ENCODE measurements around the gene GSE1.

Gene GSE1

GRCh38 chr16:85706449-85707034 is 93.4 kb downstream of the GSE1 start:
- Histone ChIP-seq H3K27me3 (peaks cover 0 to 36% of the 10 kb centered on the region in 2 donors), H3K4me3 (no peak overlapping the region), H3K4me1 (no peaks in the 10 kb centered on the region), H3K36me3 (no peaks in the 10 kb centered on the region), H3K27ac (no peak overlapping the region), H3K9me3 (no peaks in the 10 kb centered on the region)
- no peak for DNase-seq
- intact Hi-C loops (cut with DNase I; ENCODE audit: low total_unique reads), result no loop called here
- TF ChIP-seq CTCF (IDR thresholded peaks at IDR 0.05), result no peak

- no peak overlapping the region for H3K4me3 ChIP-seq
- intact Hi-C loops (cut with DNase I; ENCODE audit: low total_unique reads), result no loop called here
- TF ChIP-seq CTCF (IDR thresholded peaks at IDR 0.05), result no peak
- no peaks in the 10 kb centered on the region for H3K4me1 ChIP-seq
- DNase-seq, result no peak
- peaks cover 0 to 8% (median 4%) of the 10 kb centered on the region in 3 donors for H3K9me3 ChIP-seq
- no peaks in the 10 kb centered on the region for H3K36me3 ChIP-seq
- no peak overlapping the region for H3K27ac ChIP-seq
- peaks cover 0 to 40% of the 10 kb centered on the region in 2 donors for H3K27me3 ChIP-seq
These were observed 94.5 kb downstream of the GSE1 start for GRCh38 chr16:85707528-85708095.

GRCh38 chr16:85708338-85708737 is 95.2 kb downstream of the GSE1 start:
- Histone ChIP-seq H3K27ac (no peak overlapping the region), H3K9me3 (peaks cover 0 to 8% (median 4%) of the 10 kb centered on the region in 3 donors), H3K4me1 (no peaks in the 10 kb centered on the region), H3K4me3 (no peak overlapping the region), H3K27me3 (peaks cover 0 to 46% of the 10 kb centered on the region in 2 donors), H3K36me3 (no peaks in the 10 kb centered on the region)
- DNase-seq, result no peak
- no peak for TF ChIP-seq CTCF (IDR thresholded peaks at IDR 0.05)
- intact Hi-C loops (cut with DNase I; ENCODE audit: low total_unique reads), result no loop called here

- Histone ChIP-seq H3K9me3 (peaks cover 0 to 8% (median 4%) of the 10 kb centered on the region in 3 donors), H3K27ac (no peak overlapping the region), H3K36me3 (no peaks in the 10 kb centered on the region), H3K4me1 (no peaks in the 10 kb centered on the region), H3K27me3 (peaks cover 0 to 54% of the 10 kb centered on the region in 2 donors), H3K4me3 (no peak overlapping the region)
- intact Hi-C loops (cut with DNase I; ENCODE audit: low total_unique reads), result no loop called here
- no peak for DNase-seq
- no peak for TF ChIP-seq CTCF (IDR thresholded peaks at IDR 0.05)
These were observed 96.9 kb downstream of the GSE1 start for GRCh38 chr16:85709766-85710585.

GRCh38 chr16:85710732-85711131 is 97.6 kb downstream of the GSE1 start:
- Histone ChIP-seq H3K27me3 (peaks cover 0 to 51% of the 10 kb centered on the region in 2 donors), H3K4me1 (no peaks in the 10 kb centered on the region), H3K36me3 (no peaks in the 10 kb centered on the region), H3K27ac (no peak overlapping the region), H3K4me3 (no peak overlapping the region), H3K9me3 (peaks cover 0 to 8% (median 4%) of the 10 kb centered on the region in 3 donors)
- no peak for DNase-seq
- no peak for TF ChIP-seq CTCF (IDR thresholded peaks at IDR 0.05)
- intact Hi-C loops (cut with DNase I; ENCODE audit: low total_unique reads), result no loop called here
